HL-60 (cell line): ENCODE results near the gene USP1.

Experiments
- DNase-seq, 2 experiments: peaks; one replicate each; pipeline ENCODE4 v3.0.0-alpha.2; 2010 to 2020; ENCODE audit warnings: low read depth in 1 of 2, low spot score in 1 of 2
- H3K27ac ChIP-seq: fragments of 250-450 bp; sonication (Bioruptor Pico); replicated peaks from 2 replicates; pipeline ENCODE4 v1.5.1; 2020; ENCODE audit warnings: mild to moderate bottlenecking, moderate library complexity
- H3K27me3 ChIP-seq: fragments of 250-450 bp; sonication (Bioruptor Pico); 2 replicates; pipeline ENCODE4 v1.5.1; 2021; ENCODE audit warnings: mild to moderate bottlenecking, moderate library complexity; ENCODE audit not compliant: insufficient read depth, poor library complexity, severe bottlenecking
- H3K4me3 ChIP-seq: replicated peaks from 2 replicates; pipeline ENCODE4 v1.5.1; 2011; ENCODE audit warnings: mild to moderate bottlenecking, control low read depth, low read length; ENCODE audit not compliant: insufficient read depth
- GABPA ChIP-seq: IDR thresholded peaks from 2 replicates; pipeline ENCODE4 v1.6.1; 2012; ENCODE audit warnings: low read depth
- POLR2AphosphoS5 ChIP-seq: IDR thresholded peaks from 2 replicates; pipeline ENCODE4 v1.6.1; 2012; ENCODE audit warnings: low read depth
- SPI1 ChIP-seq: IDR thresholded peaks from 2 replicates; pipeline ENCODE4 v1.6.1; 2012; ENCODE audit warnings: low read depth, mild to moderate bottlenecking, borderline replicate concordance
- long read RNA-seq: library from polyadenylated mRNA; unstranded; transcript quantifications from one replicate; pipeline ENCODE4 v2.0.0, GENCODE V29; 2020
- TF ChIP-seq, protein P1 (sequence below): IDR thresholded peaks from 2 replicates; pipeline ENCODE4 v1.6.1; 2012; ENCODE audit warnings: low read depth; ENCODE audit not compliant: insufficient replicate concordance
- TF ChIP-seq, protein P2 (sequence below): IDR thresholded peaks from one replicate; pipeline ENCODE4 v1.5.1; 2011; ENCODE audit warnings: low read length, control low read depth, inconsistent platforms; ENCODE audit not compliant: insufficient read depth

The USP1 gene, protein sequence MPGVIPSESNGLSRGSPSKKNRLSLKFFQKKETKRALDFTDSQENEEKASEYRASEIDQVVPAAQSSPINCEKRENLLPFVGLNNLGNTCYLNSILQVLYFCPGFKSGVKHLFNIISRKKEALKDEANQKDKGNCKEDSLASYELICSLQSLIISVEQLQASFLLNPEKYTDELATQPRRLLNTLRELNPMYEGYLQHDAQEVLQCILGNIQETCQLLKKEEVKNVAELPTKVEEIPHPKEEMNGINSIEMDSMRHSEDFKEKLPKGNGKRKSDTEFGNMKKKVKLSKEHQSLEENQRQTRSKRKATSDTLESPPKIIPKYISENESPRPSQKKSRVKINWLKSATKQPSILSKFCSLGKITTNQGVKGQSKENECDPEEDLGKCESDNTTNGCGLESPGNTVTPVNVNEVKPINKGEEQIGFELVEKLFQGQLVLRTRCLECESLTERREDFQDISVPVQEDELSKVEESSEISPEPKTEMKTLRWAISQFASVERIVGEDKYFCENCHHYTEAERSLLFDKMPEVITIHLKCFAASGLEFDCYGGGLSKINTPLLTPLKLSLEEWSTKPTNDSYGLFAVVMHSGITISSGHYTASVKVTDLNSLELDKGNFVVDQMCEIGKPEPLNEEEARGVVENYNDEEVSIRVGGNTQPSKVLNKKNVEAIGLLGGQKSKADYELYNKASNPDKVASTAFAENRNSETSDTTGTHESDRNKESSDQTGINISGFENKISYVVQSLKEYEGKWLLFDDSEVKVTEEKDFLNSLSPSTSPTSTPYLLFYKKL
- long read RNA-seq, transcript USP1-201 (9 exons, 3,996 nt): major isoform, 46 of 203 reads
- long read RNA-seq, partial matches to known transcripts: 143 of 203 reads
- long read RNA-seq, other reads (novel, unspliced or antisense): 14 of 203 reads

DNA sequence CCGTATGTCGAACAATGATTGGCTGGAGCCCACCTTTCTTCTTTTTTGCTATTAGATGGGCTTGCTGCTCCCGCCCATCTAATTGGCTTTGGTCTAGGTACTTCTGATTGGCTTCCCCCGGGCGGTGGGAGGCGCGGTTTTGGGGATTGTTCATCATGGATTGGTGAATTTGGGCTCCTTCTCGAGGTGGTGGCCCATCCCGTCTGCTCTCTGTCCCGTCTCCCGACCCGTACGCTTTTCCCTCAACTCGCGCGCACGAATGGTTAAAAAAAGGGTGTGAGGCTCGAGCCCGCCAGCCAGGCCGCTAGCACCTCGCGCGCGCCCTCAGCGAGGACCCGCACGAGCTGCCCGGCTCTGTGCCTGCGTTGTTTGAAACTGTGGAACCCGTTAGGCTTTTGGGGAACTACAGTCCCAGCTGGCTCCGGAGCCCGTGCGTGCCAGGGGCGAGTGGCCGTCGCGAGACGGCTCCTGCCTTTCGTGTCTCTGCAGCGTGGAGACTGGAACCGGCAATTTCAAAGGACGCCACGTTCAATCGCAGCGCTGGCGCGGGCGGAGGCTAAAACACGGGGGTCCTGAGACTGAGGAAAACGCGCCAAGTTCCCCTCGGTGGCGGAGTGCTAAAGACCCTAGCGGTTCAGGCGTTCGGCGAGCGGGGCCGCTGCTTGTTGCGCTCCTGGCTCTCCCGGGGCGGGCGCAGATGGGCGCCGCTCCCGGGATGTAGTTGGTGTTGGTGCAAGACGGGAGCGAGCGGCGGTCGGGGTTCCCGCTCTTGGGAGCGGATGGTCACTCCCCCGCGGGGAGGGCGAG lies at the start of gene USP1:
Gene USP1 (plus strand): TSS at position 584 of the 807 bp plus-strand sequence. CDS start 2,819 bp downstream, outside the sequence.
- H3K27me3 ChIP-seq: no peaks in the 10 kb centered on the region
- TF ChIP-seq, protein P1, sequence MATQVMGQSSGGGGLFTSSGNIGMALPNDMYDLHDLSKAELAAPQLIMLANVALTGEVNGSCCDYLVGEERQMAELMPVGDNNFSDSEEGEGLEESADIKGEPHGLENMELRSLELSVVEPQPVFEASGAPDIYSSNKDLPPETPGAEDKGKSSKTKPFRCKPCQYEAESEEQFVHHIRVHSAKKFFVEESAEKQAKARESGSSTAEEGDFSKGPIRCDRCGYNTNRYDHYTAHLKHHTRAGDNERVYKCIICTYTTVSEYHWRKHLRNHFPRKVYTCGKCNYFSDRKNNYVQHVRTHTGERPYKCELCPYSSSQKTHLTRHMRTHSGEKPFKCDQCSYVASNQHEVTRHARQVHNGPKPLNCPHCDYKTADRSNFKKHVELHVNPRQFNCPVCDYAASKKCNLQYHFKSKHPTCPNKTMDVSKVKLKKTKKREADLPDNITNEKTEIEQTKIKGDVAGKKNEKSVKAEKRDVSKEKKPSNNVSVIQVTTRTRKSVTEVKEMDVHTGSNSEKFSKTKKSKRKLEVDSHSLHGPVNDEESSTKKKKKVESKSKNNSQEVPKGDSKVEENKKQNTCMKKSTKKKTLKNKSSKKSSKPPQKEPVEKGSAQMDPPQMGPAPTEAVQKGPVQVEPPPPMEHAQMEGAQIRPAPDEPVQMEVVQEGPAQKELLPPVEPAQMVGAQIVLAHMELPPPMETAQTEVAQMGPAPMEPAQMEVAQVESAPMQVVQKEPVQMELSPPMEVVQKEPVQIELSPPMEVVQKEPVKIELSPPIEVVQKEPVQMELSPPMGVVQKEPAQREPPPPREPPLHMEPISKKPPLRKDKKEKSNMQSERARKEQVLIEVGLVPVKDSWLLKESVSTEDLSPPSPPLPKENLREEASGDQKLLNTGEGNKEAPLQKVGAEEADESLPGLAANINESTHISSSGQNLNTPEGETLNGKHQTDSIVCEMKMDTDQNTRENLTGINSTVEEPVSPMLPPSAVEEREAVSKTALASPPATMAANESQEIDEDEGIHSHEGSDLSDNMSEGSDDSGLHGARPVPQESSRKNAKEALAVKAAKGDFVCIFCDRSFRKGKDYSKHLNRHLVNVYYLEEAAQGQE: peak; percentile 66
- TF ChIP-seq, protein P2, sequence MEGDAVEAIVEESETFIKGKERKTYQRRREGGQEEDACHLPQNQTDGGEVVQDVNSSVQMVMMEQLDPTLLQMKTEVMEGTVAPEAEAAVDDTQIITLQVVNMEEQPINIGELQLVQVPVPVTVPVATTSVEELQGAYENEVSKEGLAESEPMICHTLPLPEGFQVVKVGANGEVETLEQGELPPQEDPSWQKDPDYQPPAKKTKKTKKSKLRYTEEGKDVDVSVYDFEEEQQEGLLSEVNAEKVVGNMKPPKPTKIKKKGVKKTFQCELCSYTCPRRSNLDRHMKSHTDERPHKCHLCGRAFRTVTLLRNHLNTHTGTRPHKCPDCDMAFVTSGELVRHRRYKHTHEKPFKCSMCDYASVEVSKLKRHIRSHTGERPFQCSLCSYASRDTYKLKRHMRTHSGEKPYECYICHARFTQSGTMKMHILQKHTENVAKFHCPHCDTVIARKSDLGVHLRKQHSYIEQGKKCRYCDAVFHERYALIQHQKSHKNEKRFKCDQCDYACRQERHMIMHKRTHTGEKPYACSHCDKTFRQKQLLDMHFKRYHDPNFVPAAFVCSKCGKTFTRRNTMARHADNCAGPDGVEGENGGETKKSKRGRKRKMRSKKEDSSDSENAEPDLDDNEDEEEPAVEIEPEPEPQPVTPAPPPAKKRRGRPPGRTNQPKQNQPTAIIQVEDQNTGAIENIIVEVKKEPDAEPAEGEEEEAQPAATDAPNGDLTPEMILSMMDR: no peak
- TF ChIP-seq GABPA (no peak), POLR2AphosphoS5 (peak; percentile 58)
- peak; percentile 98 to 100 for DNase-seq
- H3K27ac ChIP-seq: peak within 1 kb of the TSS; percentile 100
- peak within 1 kb of the TSS; percentile 88 for H3K4me3 ChIP-seq

DNA sequence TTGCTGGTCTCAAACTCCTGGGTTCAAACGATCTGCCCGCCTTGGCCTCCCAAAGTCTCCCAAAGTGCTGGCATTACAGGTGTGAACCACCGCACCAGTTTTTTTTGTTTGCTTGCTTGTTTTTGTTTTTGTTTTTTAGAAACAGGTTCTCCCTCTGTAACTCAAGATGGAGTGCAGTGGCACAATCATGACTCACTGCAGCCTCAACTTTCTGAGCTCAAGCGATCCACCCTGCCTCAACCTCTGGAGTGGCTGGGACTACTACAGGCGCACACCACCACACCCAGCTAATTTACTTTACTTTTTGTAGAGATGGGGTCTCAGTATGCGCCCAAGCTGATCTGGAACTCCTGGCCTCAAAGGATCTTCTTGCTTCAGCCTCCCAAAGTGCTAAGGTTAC lies 47.3 kb upstream of the USP1 start:
- no peak for DNase-seq
- H3K4me3 ChIP-seq: no peak overlapping the region
- H3K27ac ChIP-seq: no peak overlapping the region
- TF ChIP-seq, protein P1: no peak
- TF ChIP-seq SPI1 (no peak), GABPA (no peak), POLR2AphosphoS5 (no peak)
- TF ChIP-seq, protein P2: no peak
- no peaks in the 10 kb centered on the region for H3K27me3 ChIP-seq

DNA sequence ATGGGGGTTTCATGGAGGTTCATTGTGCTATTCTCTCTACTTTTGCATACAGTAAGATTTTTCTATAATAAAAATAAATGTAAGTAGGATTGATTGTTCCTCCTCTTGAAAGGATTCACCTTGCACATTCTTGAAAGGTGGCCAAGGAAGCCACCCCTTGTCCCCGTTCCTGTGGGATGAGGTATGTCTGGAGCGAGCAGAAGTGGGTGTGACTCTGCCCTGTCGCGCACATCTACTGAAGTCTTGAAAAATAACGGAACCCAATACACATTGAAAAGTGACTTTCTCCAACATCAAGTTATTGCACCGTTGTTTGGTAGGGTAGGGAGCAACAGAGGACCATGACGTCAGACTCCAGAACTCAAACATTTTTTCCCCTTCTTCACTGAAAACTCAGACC lies 46.8 kb upstream of the USP1 start:
- TF ChIP-seq, protein P1: no peak
- TF ChIP-seq, protein P2: no peak
- TF ChIP-seq GABPA (no peak), SPI1 (no peak), POLR2AphosphoS5 (no peak)
- no peak for DNase-seq
- H3K4me3 ChIP-seq: no peak overlapping the region
- no peak overlapping the region for H3K27ac ChIP-seq
- H3K27me3 ChIP-seq: no peaks in the 10 kb centered on the region
